Measurements from ENCODE around the gene PLEKHA7.
A peak's percentile ranks its signal among the peaks of the same experiment; 100 is the strongest.
"Not testable (repeated sequence)": the region's sequence is repeated elsewhere in the genome, so short reads cannot be mapped to it uniquely, and the experiment has no call there.

The PLEKHA7 gene

GRCh38 chr11:17014321-17014832 is at the start of gene PLEKHA7:
Gene PLEKHA7, minus strand, starts transcription at chr11:17014414. Its CDS starts 13 bp downstream, at chr11:17014401.
- no peak for DNase-seq

- DNase-seq = peak; percentile 28 to 67
Observed at GRCh38 chr11:17063171-17064002, 49.2 kb upstream of the PLEKHA7 start.

- not testable (repeated sequence) for DNase-seq
Observed at GRCh38 chr11:17051146-17051545, 36.9 kb upstream of the PLEKHA7 start.

- DNase-seq = not testable (repeated sequence)
Observed at GRCh38 chr11:17048491-17048890, 34.3 kb upstream of the PLEKHA7 start.

- DNase-seq = no peak
Observed at GRCh38 chr11:17046690-17047089, 32.5 kb upstream of the PLEKHA7 start.

- DNase-seq = no peak
Observed at GRCh38 chr11:17036666-17037658, 22.7 kb upstream of the PLEKHA7 start.

GRCh38 chr11:17034027-17034426 is 19.8 kb upstream of the PLEKHA7 start:
- not testable (repeated sequence) for DNase-seq

GRCh38 chr11:17026487-17027082 is 12.4 kb upstream of the PLEKHA7 start:
- no peak for DNase-seq

- no peak for DNase-seq
Observed at GRCh38 chr11:17024924-17025323, 10.7 kb upstream of the PLEKHA7 start.

GRCh38 chr11:17021511-17021910 is 7.3 kb upstream of the PLEKHA7 start:
- no peak for DNase-seq

GRCh38 chr11:17020831-17021230 is 6.6 kb upstream of the PLEKHA7 start:
- no peak for DNase-seq

- DNase-seq = peak in 1 of 2 experiments; percentile 6
Observed at GRCh38 chr11:17019232-17019631, 5.0 kb upstream of the PLEKHA7 start.

GRCh38 chr11:17015627-17016126 is 1.5 kb upstream of the PLEKHA7 start:
- no peak for DNase-seq

GRCh38 chr11:17014833-17015626 is 816 bp upstream of the PLEKHA7 start:
- peak; percentile 18 to 36 for DNase-seq

- no peak for DNase-seq
Observed at GRCh38 chr11:17013548-17014320, 480 bp downstream of the PLEKHA7 start.

- DNase-seq = no peak
Observed at GRCh38 chr11:17012712-17013547, 1.3 kb downstream of the PLEKHA7 start.

- DNase-seq = no peak
Observed at GRCh38 chr11:17012179-17012578, 2.0 kb downstream of the PLEKHA7 start.

GRCh38 chr11:17010851-17011420 is 3.3 kb downstream of the PLEKHA7 start:
- no peak for DNase-seq

GRCh38 chr11:17008099-17008498 is 6.1 kb downstream of the PLEKHA7 start:
- DNase-seq = no peak

GRCh38 chr11:17005646-17006045 is 8.6 kb downstream of the PLEKHA7 start:
- DNase-seq = no peak
